AG08395 (cell line): ENCODE measurements around the gene TSPO2.
A peak's percentile ranks its signal among the peaks of the same experiment; 100 is the strongest.
"Not testable (repeated sequence)": the region's sequence is repeated elsewhere in the genome, so short reads cannot be mapped to it uniquely, and the experiment has no call there.

Source experiments
- DNase-seq: peaks from one replicate; pipeline ENCODE4 v3.0.0; 2012; ENCODE audit warnings: mixed read lengths, low spot score

The TSPO2 gene

GRCh38 chr6:41042226-41043055 lies at the start of gene TSPO2:
TSPO2 (plus strand) TSS chr6:41042467; CDS start chr6:41042986, 519 bp downstream.
- no peak for DNase-seq

- DNase-seq: no peak
These were observed 49.5 kb upstream of the TSPO2 start for GRCh38 chr6:40992746-40993145.

- no peak for DNase-seq
These were observed 45.6 kb upstream of the TSPO2 start for GRCh38 chr6:40996591-40997233.

- peak; percentile 55 for DNase-seq
These were observed 44.9 kb upstream of the TSPO2 start for GRCh38 chr6:40997234-40997957.

- DNase-seq: no peak
These were observed 43.6 kb upstream of the TSPO2 start for GRCh38 chr6:40998661-40999060.

- peak; percentile 70 for DNase-seq
These were observed 42.7 kb upstream of the TSPO2 start for GRCh38 chr6:40999569-40999968.

- DNase-seq: no peak
These were observed 42.0 kb upstream of the TSPO2 start for GRCh38 chr6:41000248-41000647.

- DNase-seq: no peak
These were observed 40.1 kb upstream of the TSPO2 start for GRCh38 chr6:41002168-41002567.

GRCh38 chr6:41006217-41006616 lies 36.0 kb upstream of the TSPO2 start:
- peak; percentile 25 for DNase-seq

- DNase-seq: not testable (repeated sequence)
These were observed 35.3 kb upstream of the TSPO2 start for GRCh38 chr6:41006980-41007379.

- no peak for DNase-seq
These were observed 34.3 kb upstream of the TSPO2 start for GRCh38 chr6:41008011-41008410.

- no peak for DNase-seq
These were observed 32.6 kb upstream of the TSPO2 start for GRCh38 chr6:41009669-41010068.

- DNase-seq: no peak
These were observed 30.6 kb upstream of the TSPO2 start for GRCh38 chr6:41011673-41012072.

- DNase-seq: no peak
These were observed 28.7 kb upstream of the TSPO2 start for GRCh38 chr6:41013466-41014153.

GRCh38 chr6:41014780-41015179 lies 27.5 kb upstream of the TSPO2 start:
- DNase-seq: no peak

GRCh38 chr6:41015860-41016259 lies 26.4 kb upstream of the TSPO2 start:
- not testable (repeated sequence) for DNase-seq

- no peak for DNase-seq
These were observed 24.6 kb upstream of the TSPO2 start for GRCh38 chr6:41017663-41018062.

GRCh38 chr6:41021832-41022231 lies 20.4 kb upstream of the TSPO2 start:
- peak; percentile 72 for DNase-seq

GRCh38 chr6:41022294-41022693 lies 20.0 kb upstream of the TSPO2 start:
- DNase-seq: no peak

- DNase-seq: no peak
These were observed 19.2 kb upstream of the TSPO2 start for GRCh38 chr6:41023114-41023513.

GRCh38 chr6:41025966-41026530 lies 16.2 kb upstream of the TSPO2 start:
- DNase-seq: no peak

- DNase-seq: no peak
These were observed 15.0 kb upstream of the TSPO2 start for GRCh38 chr6:41027241-41027640.
